ENCODE measurements around the gene ANKRD35. TPM values are rescaled to one million over a fixed set of nuclear protein-coding genes. Genes with fewer than 3 reads are reported as not detected.
"Not testable (repeated sequence)": the region's sequence is repeated elsewhere in the genome, so short reads cannot be mapped to it uniquely, and the experiment has no call there.

ANKRD35 gene
- total RNA-seq, 1 donor, result 1.4 TPM

GRCh38 chr1:145827966-145828365 lies 57.7 kb downstream of the ANKRD35 start:
- Histone ChIP-seq H3K4me3 (ENCODE audit: insufficient read depth, low read length) (no peak overlapping the region), H3K27ac (ENCODE audit: low read depth, low read length) (no peak overlapping the region), H4K20me1 (ENCODE audit: insufficient read depth, low read length) (no peaks in the 10 kb centered on the region), H3K27me3 (ENCODE audit: insufficient read depth, low read length) (no peaks in the 10 kb centered on the region), H3K36me3 (ENCODE audit: insufficient read depth, low read length) (peaks cover 61% of the 10 kb centered on the region), H3K79me2 (ENCODE audit: insufficient read depth, low read length) (peaks cover 30% of the 10 kb centered on the region), H3K4me2 (ENCODE audit: insufficient read depth, low read length) (no peak overlapping the region), H2AFZ (ENCODE audit: low read length) (no peak overlapping the region), H3K4me1 (ENCODE audit: insufficient read depth, low read length) (peaks cover 5% of the 10 kb centered on the region), H3K9me3 (ENCODE audit: low read depth, low read length) (no peaks in the 10 kb centered on the region)
- DNase-seq (ENCODE audit: insufficient read length, low spot score, missing footprints), result no peak
- no peak for TF ChIP-seq CTCF (IDR thresholded peaks at IDR 0.05; ENCODE audit: extremely low read depth, low read depth, low read length)

GRCh38 chr1:145826030-145826429 lies 59.6 kb downstream of the ANKRD35 start:
- no peak for TF ChIP-seq CTCF (IDR thresholded peaks at IDR 0.05; ENCODE audit: extremely low read depth, low read depth, low read length)
- Histone ChIP-seq H3K4me1 (ENCODE audit: insufficient read depth, low read length) (peaks cover 5% of the 10 kb centered on the region), H2AFZ (ENCODE audit: low read length) (no peak overlapping the region), H3K9me3 (ENCODE audit: low read depth, low read length) (no peaks in the 10 kb centered on the region), H4K20me1 (ENCODE audit: insufficient read depth, low read length) (no peaks in the 10 kb centered on the region), H3K27ac (ENCODE audit: low read depth, low read length) (no peak overlapping the region), H3K4me2 (ENCODE audit: insufficient read depth, low read length) (no peak overlapping the region), H3K79me2 (ENCODE audit: insufficient read depth, low read length) (peaks cover 36% of the 10 kb centered on the region), H3K27me3 (ENCODE audit: insufficient read depth, low read length) (no peaks in the 10 kb centered on the region), H3K36me3 (ENCODE audit: insufficient read depth, low read length) (peaks cover 44% of the 10 kb centered on the region), H3K4me3 (ENCODE audit: insufficient read depth, low read length) (no peak overlapping the region)
- peak; percentile 61 for DNase-seq (ENCODE audit: insufficient read length, low spot score, missing footprints)

- H3K4me2 ChIP-seq (ENCODE audit: insufficient read depth, low read length), result peak overlapping the region; percentile 89
- peak; percentile 75 for DNase-seq (ENCODE audit: insufficient read length, low spot score, missing footprints)
- H3K27ac ChIP-seq (ENCODE audit: low read depth, low read length), result peak overlapping the region; percentile 94
- no peaks in the 10 kb centered on the region for H3K9me3 ChIP-seq (ENCODE audit: low read depth, low read length)
- H2AFZ ChIP-seq (ENCODE audit: low read length), result peak overlapping the region; percentile 100
- H3K36me3 ChIP-seq (ENCODE audit: insufficient read depth, low read length), result peaks cover 33% of the 10 kb centered on the region
- H3K4me1 ChIP-seq (ENCODE audit: insufficient read depth, low read length), result peaks cover 5% of the 10 kb centered on the region
- H3K79me2 ChIP-seq (ENCODE audit: insufficient read depth, low read length), result peaks cover 37% of the 10 kb centered on the region
- no peaks in the 10 kb centered on the region for H3K27me3 ChIP-seq (ENCODE audit: insufficient read depth, low read length)
- H3K4me3 ChIP-seq (ENCODE audit: insufficient read depth, low read length), result peak overlapping the region; percentile 99
- TF ChIP-seq CTCF (IDR thresholded peaks at IDR 0.05; ENCODE audit: extremely low read depth, low read depth, low read length), result no peak
- no peaks in the 10 kb centered on the region for H4K20me1 ChIP-seq (ENCODE audit: insufficient read depth, low read length)
These were observed 61.2 kb downstream of the ANKRD35 start for GRCh38 chr1:145824499-145824842.

- peaks cover 5% of the 10 kb centered on the region for H3K4me1 ChIP-seq (ENCODE audit: insufficient read depth, low read length)
- no peaks in the 10 kb centered on the region for H3K9me3 ChIP-seq (ENCODE audit: low read depth, low read length)
- no peak for TF ChIP-seq CTCF (IDR thresholded peaks at IDR 0.05; ENCODE audit: extremely low read depth, low read depth, low read length)
- peak within 1 kb of the TSS; percentile 89 for H3K4me2 ChIP-seq (ENCODE audit: insufficient read depth, low read length)
- no peaks in the 10 kb centered on the region for H4K20me1 ChIP-seq (ENCODE audit: insufficient read depth, low read length)
- peak; percentile 93 for DNase-seq (ENCODE audit: insufficient read length, low spot score, missing footprints)
- peaks cover 31% of the 10 kb centered on the region for H3K36me3 ChIP-seq (ENCODE audit: insufficient read depth, low read length)
- H3K79me2 ChIP-seq (ENCODE audit: insufficient read depth, low read length), result peaks cover 41% of the 10 kb centered on the region
- peak within 1 kb of the TSS; percentile 94 for H3K27ac ChIP-seq (ENCODE audit: low read depth, low read length)
- H3K4me3 ChIP-seq (ENCODE audit: insufficient read depth, low read length), result peak within 1 kb of the TSS; percentile 99
- H2AFZ ChIP-seq (ENCODE audit: low read length), result peak within 1 kb of the TSS; percentile 100
- H3K27me3 ChIP-seq (ENCODE audit: insufficient read depth, low read length), result no peaks in the 10 kb centered on the region
These were observed 61.8 kb downstream of the ANKRD35 start, which contains the start of the genes POLR3C and RNF115 for GRCh38 chr1:145823565-145824498. POLR3C (plus strand) TSS chr1:145824200; CDS start chr1:145825777, 1,577 bp downstream. RNF115 (minus strand) TSS chr1:145824095; CDS start chr1:145823873, 222 bp downstream.

- Histone ChIP-seq H3K36me3 (ENCODE audit: insufficient read depth, low read length) (peaks cover 22% of the 10 kb centered on the region), H3K4me2 (ENCODE audit: insufficient read depth, low read length) (peak overlapping the region; percentile 48), H3K4me3 (ENCODE audit: insufficient read depth, low read length) (peak overlapping the region; percentile 42), H3K79me2 (ENCODE audit: insufficient read depth, low read length) (peaks cover 41% of the 10 kb centered on the region)
- H3K9me3 ChIP-seq (ENCODE audit: low read depth, low read length); H4K20me1 ChIP-seq (ENCODE audit: insufficient read depth, low read length); H2AFZ ChIP-seq (ENCODE audit: low read length); H3K27ac ChIP-seq (ENCODE audit: low read depth, low read length); H3K4me1 ChIP-seq (ENCODE audit: insufficient read depth, low read length); DNase-seq (ENCODE audit: insufficient read length, low spot score, missing footprints); H3K27me3 ChIP-seq (ENCODE audit: insufficient read depth, low read length): not testable (repeated sequence)
These were observed 62.8 kb downstream of the ANKRD35 start for GRCh38 chr1:145822779-145823331.

All from osteoblast (primary cell).